Measurements from ENCODE around the gene AGBL4.

DNA sequence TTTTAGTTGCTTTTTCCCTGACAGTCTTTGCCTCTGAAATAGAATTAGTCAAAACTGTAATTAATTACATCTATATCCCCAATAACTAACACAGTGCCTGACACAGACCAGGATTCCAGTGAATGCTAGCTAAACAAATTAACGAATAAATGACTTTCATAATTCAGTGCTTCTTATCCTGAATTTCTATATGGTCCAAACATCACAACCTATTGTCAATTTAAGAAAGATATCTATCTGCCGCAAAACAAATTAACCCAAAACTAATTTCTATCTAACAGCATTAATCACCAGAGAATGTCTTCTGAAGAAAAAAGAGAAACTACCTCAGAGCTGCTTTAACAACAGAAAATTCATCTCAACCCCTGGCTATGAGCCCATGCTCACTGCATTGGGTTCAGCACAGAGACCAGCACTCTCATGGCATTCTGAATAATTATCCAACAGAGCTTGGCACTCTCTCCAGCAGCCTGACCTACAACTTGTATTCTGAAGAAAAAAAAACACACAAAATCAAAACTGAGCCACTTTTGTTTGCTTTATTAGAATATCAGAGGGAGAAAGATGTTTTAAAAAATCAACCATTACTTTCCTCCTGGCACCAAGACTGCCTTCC is 699.7 kb downstream of the AGBL4 start:
- TF ChIP-seq POLR2AphosphoS5 (IDR thresholded peaks at IDR 0.05; ENCODE audit: low read depth, low read length) (no peak), SIN3A (IDR thresholded peaks at IDR 0.05; ENCODE audit: borderline replicate concordance, insufficient read depth, low read length) (no peak), TAF1 (IDR thresholded peaks at IDR 0.05; ENCODE audit: borderline replicate concordance, insufficient read depth, low read length) (no peak), FOXP2 (optimal IDR thresholded peaks at IDR 0.05; ENCODE audit: borderline replicate concordance, extremely low read depth, extremely low read length, insufficient read depth) (no peak)
- TF ChIP-seq, protein P1, sequence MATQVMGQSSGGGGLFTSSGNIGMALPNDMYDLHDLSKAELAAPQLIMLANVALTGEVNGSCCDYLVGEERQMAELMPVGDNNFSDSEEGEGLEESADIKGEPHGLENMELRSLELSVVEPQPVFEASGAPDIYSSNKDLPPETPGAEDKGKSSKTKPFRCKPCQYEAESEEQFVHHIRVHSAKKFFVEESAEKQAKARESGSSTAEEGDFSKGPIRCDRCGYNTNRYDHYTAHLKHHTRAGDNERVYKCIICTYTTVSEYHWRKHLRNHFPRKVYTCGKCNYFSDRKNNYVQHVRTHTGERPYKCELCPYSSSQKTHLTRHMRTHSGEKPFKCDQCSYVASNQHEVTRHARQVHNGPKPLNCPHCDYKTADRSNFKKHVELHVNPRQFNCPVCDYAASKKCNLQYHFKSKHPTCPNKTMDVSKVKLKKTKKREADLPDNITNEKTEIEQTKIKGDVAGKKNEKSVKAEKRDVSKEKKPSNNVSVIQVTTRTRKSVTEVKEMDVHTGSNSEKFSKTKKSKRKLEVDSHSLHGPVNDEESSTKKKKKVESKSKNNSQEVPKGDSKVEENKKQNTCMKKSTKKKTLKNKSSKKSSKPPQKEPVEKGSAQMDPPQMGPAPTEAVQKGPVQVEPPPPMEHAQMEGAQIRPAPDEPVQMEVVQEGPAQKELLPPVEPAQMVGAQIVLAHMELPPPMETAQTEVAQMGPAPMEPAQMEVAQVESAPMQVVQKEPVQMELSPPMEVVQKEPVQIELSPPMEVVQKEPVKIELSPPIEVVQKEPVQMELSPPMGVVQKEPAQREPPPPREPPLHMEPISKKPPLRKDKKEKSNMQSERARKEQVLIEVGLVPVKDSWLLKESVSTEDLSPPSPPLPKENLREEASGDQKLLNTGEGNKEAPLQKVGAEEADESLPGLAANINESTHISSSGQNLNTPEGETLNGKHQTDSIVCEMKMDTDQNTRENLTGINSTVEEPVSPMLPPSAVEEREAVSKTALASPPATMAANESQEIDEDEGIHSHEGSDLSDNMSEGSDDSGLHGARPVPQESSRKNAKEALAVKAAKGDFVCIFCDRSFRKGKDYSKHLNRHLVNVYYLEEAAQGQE (IDR thresholded peaks at IDR 0.05; ENCODE audit: insufficient read depth in 1 of 2, low read depth in 2 of 2, low read length in 2 of 2) = no peak
